ENCODE measurements around the gene TMEM237. TPM values are rescaled to one million over a fixed set of nuclear protein-coding genes. Genes with fewer than 3 reads are reported as not detected.

The TMEM237 gene
- total RNA-seq, 1 donor from 2014 or later = 82.9 TPM

- no peak overlapping the region for H3K4me3 ChIP-seq
- H3K4me3 Mint-ChIP-seq = no peak overlapping the region
- H3K36me3 ChIP-seq = no peaks in the 10 kb centered on the region
- H3K4me1 ChIP-seq = no peaks in the 10 kb centered on the region
- H3F3A ChIP-seq (ENCODE audit: low read depth) = no peaks in the 10 kb centered on the region
- H3K4me1 Mint-ChIP-seq = no peaks in the 10 kb centered on the region
- H3K9ac ChIP-seq = no peak overlapping the region
- H3K36me3 Mint-ChIP-seq = no peaks in the 10 kb centered on the region
- no peak overlapping the region for H3K4me2 ChIP-seq
- H3K79me2 ChIP-seq (ENCODE audit: low read depth) = no peaks in the 10 kb centered on the region
- no peaks in the 10 kb centered on the region for H4K20me1 ChIP-seq (ENCODE audit: low read depth)
- no peak overlapping the region for H2AFZ ChIP-seq (replicated peaks)
- H3K9me3 ChIP-seq (ENCODE audit: low read depth) = no peaks in the 10 kb centered on the region
- DNase-seq (ENCODE audit: low spot score) = no peak
- peaks cover 3% of the 10 kb centered on the region for H3K27me3 Mint-ChIP-seq (ENCODE audit: insufficient read depth, low read depth)
- no peak for TF ChIP-seq EZH2phosphoT487 (IDR thresholded peaks at IDR 0.05)
- no peak for TF ChIP-seq CTCF (IDR thresholded peaks at IDR 0.05)
- TF ChIP-seq EZH2 (IDR thresholded peaks at IDR 0.05) = no peak
- no peak overlapping the region for H3K27ac Mint-ChIP-seq
- H3K27ac ChIP-seq = no peak overlapping the region
- H3K9me3 Mint-ChIP-seq = no peaks in the 10 kb centered on the region
- no peaks in the 10 kb centered on the region for H3K27me3 ChIP-seq
Observed at GRCh38 chr2:201572846-201573508, 70.3 kb downstream of the TMEM237 start.

Small RNA genes lying within 50 kb of the gene (small RNA-seq; reads per million reads assigned to genes)
- gene RNU6-651P = not detected

Other genes starting within 250 kb of the TMEM237 start
- gene TRAK2, start 192.0 kb downstream of the TMEM237 start, total RNA-seq (ENCODE audit: low replicate concordance) = 7.0 and 7.1 TPM in 2 replicates
- 64.0 and 79.4 TPM in 2 replicates for gene STRADB, start 191.8 kb downstream of the TMEM237 start, total RNA-seq (ENCODE audit: low replicate concordance)
- not detected in 2 replicates for gene MPP4, start 55.1 kb upstream of the TMEM237 start, total RNA-seq (ENCODE audit: low replicate concordance)
- gene ALS2, start 137.4 kb upstream of the TMEM237 start, total RNA-seq (ENCODE audit: low replicate concordance) = 33.8 and 41.0 TPM in 2 replicates
- gene CDK15, start 163.0 kb upstream of the TMEM237 start, total RNA-seq (ENCODE audit: low replicate concordance) = 0.21 TPM in 1 of 2 replicates, not detected in the other

Data from neural progenitor cell (in vitro differentiated cells).